T follicular helper cell (primary cell): Measurements from ENCODE around the gene SLC12A9.
"Not testable (repeated sequence)": the region's sequence is repeated elsewhere in the genome, so short reads cannot be mapped to it uniquely, and the experiment has no call there.

Source experiments
- DNase-seq: peaks from one replicate; pipeline ENCODE4 v3.0.0-alpha.2; 2020; ENCODE audit warnings: low read depth

The SLC12A9 gene

GRCh38 chr7:100895956-100896731 lies 43.6 kb downstream of the SLC12A9 start:
- no peak for DNase-seq

- DNase-seq: peak; percentile 52
Measured at GRCh38 chr7:100896732-100897608, 44.5 kb downstream of the SLC12A9 start.

GRCh38 chr7:100897772-100898454 lies 45.4 kb downstream of the SLC12A9 start:
- no peak for DNase-seq

- no peak for DNase-seq
Measured at GRCh38 chr7:100899432-100899831, 46.9 kb downstream of the SLC12A9 start.

GRCh38 chr7:100900978-100901377 lies 48.5 kb downstream of the SLC12A9 start:
- DNase-seq: no peak

GRCh38 chr7:100901921-100902332 lies 49.4 kb downstream of the SLC12A9 start:
- no peak for DNase-seq

GRCh38 chr7:100902638-100903037 lies 50.1 kb downstream of the SLC12A9 start:
- no peak for DNase-seq

- DNase-seq: no peak
Measured at GRCh38 chr7:100908512-100908911, 56.0 kb downstream of the SLC12A9 start.

GRCh38 chr7:100910443-100910842 lies 57.9 kb downstream of the SLC12A9 start:
- not testable (repeated sequence) for DNase-seq

GRCh38 chr7:100911484-100911883 lies 59.0 kb downstream of the SLC12A9 start:
- no peak for DNase-seq

- no peak for DNase-seq
Measured at GRCh38 chr7:100914208-100914878, 61.8 kb downstream of the SLC12A9 start.

- no peak for DNase-seq
Measured at GRCh38 chr7:100914879-100915447, 62.5 kb downstream of the SLC12A9 start.
